ENCODE measurements around the gene KLHDC9.
"Not testable (repeated sequence)": the region's sequence is repeated elsewhere in the genome, so short reads cannot be mapped to it uniquely, and the experiment has no call there.

Gene KLHDC9, protein sequence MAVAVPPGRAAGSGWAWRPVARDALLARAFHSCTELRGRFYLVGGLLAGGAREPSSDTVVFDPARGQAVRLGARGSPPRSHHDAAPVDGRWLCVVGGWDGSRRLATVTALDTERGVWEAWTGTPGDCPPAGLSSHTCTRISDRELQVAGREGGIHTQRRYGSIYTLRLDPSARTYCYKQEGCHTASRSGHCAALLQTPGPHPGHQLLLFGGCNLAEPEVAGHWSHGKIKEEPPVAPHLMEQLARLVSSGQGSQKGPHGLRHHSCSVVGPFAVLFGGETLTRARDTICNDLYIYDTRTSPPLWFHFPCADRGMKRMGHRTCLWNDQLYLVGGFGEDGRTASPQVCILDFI

DNA sequence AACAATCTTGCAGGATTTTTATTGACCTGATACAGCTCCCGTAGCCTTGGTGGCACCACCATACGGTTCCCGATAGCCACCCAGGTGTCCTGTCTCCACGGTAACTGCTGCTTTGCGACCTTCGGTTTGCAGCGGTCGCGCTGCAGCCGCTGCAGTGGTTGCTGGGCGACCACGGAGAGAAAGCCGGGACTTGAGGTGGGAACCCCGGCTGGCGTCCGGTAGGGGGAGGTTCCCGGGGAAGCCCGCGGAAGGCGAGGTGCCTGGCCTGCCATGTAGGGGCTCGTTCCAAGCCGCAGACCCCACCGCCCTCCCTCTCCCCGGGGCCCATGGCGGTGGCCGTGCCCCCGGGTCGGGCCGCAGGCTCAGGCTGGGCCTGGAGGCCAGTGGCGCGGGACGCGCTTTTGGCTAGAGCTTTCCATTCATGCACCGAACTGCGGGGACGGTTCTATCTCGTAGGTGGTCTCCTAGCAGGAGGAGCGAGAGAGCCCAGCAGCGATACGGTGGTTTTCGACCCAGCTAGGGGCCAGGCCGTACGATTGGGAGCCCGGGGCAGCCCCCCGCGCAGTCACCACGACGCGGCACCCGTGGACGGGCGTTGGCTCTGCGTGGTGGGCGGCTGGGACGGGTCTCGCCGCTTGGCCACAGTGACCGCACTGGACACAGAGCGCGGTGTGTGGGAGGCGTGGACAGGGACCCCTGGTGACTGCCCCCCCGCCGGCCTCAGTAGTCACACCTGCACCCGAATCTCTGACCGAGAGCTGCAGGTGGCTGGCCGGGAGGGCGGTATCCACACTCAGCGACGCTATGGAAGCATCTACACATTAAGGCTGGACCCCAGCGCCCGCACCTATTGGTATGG is at the start of gene KLHDC9:
Gene KLHDC9, plus strand, starts transcription at position 152 of the 859 bp plus-strand sequence. Its CDS starts 175 bp downstream, at position 327.
- DNase-seq = peak; percentile 94

DNA sequence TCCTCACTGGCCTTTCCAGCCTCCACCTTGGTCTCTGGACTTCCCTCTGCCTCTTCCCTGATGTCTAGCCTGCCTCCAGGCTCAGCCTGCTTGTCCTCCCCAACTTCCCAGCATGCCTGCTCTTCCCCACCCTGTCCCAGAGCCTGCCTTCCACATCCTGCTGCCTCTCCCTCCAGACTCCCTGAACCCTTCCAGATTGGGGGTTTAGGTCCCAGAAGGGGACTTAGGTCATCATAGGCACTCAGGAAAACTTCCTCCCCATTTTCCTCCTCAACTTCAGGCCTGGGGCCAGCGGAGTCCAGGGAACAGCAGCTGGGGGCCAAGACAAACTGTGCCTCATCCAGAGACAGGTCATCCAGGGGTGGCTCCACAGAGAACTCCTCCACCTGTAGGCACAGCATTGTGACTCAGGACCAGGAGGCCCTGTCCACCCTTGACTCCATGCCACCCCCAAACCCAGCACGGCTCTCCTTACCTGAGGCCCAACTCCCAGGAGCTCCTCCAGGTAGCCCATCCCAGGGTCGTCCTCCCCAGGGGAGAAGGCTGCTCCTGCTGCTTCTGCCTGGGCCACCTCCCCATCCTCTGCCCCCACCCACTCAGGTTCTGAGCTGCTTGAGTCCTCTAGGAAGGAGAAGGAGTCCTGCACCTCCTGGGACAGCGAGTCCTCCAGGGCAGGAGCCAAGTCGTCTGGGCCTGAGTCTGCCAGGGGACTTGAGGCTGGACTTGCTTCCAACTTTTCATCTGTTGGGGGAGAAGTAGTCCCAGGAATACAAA is 49.0 kb upstream of the KLHDC9 start:
- DNase-seq = no peak

DNA sequence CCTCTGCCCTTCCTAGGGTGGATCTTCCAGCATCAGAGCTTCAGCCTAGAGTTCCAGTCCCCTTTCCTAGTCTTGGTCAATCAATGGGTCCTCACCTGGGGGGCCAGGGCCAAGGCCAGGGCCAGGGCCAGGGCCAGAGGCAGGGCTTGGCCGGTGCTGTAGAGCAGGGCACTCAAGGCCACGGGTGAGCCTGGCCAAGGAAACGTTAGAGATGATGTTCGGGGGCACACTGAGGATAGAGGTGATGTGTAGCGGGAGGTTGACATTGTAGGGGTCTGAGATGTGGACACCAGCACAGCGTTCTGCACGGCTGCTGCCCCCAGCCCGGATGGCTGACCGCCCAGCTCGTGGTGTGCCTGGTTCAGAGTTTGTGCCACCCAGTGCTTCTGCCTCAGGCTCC is 46.9 kb upstream of the KLHDC9 start:
- DNase-seq = no peak

DNA sequence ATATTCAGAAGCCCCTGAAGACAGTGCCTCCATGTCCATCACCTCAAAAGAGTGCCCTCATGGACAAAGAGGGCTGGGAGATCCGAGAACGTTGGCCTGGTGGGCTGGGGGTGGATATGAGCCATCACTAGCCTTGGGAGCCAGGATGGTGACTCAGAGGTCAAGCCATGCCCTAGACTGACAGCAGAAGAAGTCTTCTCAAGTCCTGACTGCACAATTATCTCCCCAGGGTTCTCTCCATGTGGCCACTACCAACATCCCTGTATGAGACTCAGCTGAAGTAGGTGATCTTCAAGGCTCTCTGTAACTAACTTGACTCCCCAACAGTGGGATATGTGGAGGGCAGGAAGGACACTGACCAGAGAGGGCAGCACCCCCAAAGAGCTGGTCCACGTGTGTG is 45.3 kb upstream of the KLHDC9 start:
- no peak for DNase-seq

DNA sequence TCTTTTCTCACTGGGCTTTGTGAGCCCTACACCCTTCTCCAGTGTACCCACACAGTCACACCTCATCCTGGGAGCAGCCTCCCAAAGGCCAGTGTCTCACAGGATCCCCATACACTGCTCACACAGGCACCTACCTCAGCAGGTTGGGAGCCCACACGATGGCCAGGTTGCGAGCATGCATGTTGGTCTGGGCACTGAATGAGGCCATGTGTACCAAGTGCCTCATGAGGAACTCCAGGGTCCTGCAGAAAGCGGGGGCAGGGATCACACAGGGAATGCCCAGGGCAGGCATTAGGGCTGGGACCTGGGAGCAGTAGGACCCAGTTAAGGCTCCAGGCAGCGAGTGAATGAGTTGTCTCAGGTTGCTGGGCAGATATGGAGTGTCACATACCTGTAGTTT is 43.9 kb upstream of the KLHDC9 start:
- DNase-seq = no peak

DNA sequence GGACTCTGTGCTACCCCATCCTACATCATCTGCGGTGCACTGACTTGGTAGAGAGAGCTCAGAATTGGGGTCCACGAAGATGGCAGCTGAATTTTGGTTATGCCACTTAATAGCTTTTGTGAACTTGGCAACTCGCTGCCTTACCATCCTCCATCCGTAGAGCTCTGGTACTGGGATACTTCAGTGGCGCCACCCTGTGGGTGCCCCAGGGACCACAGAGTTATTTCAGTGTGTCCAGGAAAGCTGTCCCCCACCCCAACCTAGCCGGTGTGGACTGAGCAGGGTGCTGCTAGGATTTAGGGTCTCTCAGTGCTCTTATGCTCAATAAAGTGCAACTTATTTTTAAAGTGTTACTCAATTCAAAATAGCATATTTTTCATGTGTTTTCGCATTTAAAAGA is 43.4 kb upstream of the KLHDC9 start:
- no peak for DNase-seq

DNA sequence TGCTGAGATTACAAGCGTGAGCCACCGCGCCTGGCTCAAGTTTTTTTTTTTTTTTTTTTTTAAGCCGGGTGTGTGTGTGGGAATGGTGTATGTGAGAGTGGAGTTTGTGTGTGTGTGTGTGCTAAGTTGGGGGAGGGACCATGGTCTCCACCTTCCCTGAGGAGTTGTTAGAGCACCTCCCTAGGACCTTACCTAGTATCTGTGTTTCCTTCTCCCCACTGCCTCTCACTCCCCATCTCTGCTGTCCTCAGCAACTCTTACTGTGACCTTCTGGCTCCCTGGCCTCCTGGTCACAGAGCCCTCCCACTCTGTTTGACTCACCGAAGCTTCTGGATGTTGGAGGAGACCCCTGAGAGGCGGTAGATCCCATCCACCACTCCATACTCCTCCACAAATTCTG is 38.9 kb upstream of the KLHDC9 start:
- no peak for DNase-seq

DNA sequence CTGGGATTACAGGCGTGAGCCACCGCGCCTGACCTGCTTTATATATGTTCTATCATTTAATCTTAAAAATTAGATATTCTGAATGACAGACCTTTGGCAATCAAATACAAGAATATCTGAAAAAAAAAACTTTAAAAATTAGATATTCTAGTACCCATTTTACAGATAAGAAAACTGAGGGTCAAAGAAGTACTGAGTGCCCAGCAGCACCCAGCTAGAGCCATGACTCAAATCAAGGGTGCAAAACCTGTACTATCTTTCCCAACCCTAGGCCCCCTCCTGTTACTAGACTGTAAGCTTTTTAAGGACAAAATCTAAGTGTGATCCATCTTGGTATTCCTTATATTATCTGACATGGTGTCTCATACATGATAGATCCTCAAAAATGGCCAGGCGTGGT is 36.7 kb upstream of the KLHDC9 start:
- DNase-seq = no peak

DNA sequence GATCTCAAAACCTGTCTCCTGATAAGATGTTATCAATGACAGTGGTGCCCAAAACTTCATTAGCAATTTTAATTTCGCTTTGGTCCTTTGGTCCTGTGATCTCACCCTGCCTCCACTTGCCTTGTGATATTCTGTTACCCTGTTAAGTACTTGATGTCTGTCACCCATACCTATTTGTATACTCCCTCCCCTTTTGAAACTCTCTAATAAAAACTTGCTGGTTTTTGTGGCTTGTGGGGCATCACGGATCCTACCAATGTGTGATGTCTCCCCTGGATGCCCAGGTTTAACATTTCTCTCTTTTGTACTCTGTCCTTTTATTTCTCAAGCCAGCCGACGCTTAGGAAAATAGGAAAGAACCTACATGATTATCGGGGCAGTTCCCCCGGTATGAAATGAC is 34.2 kb upstream of the KLHDC9 start:
- DNase-seq = not testable (repeated sequence)

DNA sequence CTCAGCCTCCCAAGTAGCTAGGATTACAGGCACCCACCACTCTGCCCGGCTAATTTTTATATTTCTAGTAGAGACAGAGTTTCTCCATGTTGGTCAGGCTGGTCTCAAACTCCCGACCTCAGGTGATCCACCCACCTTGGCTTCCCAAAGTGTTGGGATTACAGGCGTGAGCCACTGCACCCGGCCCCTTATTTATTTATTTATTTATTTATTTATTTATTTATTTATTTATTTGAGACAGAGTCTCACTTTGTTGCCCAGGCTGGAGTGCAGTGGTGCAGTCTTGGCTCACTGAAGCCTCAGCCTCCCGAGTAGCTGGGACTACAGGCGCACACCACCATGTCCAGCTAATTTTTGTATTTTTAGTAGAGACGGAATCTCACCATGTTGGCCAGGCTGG is 32.5 kb upstream of the KLHDC9 start:
- not testable (repeated sequence) for DNase-seq

DNA sequence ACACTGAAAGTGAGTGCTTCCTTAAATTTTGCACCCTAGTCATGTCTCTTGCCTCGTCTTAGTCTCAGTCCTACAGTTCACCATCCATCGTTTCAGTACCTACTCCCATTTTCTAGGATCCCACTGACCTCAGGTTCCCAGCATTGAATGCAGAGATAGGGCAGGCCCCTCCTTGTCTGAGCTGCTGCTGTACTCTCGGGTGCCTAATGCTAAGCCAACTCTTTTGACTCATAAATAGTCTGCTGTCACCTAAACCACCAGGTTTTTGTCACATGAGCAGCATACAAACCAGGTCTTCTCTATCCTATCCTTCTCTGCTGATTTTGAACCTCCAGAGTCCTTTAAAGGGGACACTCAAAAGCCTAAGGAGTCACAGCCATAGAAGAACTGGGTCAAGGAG is 31.5 kb upstream of the KLHDC9 start:
- no peak for DNase-seq

DNA sequence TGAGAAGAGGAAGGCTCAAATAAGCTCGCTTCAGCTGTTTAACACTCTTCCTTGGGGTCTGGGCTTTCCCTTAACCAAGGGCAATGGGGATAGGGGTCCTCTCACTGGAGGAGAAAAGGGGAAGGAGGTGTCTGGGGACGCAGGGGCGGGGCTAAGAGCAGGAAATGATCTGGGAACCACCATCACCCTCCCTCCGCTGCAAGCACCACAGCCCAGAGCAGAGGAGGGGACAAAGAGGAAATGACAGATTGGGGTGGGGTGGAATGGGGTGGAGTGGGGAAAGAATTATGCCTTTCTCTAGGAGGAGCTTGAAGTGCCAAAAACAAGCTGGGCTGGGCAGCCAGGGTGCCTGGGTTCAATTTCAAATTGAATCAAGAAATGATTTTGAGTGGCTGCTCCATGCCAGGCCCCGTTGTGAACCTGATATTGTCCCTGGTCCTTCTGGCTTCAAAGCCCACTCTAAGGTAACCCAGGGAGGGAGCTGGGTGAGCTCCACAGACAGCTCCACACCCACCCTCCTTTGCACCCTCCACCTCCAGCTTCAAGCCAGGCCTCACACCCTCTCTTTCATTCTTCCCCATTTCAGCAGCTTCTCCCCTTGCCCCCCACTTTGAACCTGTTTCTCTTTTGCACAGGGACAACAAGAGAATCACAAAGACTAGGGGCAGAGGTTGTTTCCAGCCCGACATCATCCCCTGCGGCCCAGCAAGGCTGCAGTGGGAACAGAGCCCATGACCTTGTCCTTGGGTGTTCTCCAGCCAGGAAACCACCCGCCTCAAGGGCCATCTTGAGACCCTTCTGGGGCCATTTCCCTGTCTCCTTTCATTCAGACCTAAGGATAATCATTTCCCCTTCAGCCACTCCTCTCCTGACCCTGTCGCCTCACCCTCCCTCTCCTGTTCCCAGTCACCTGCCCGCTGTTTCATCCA is 29.6 kb upstream of the KLHDC9 start:
- DNase-seq = no peak

DNA sequence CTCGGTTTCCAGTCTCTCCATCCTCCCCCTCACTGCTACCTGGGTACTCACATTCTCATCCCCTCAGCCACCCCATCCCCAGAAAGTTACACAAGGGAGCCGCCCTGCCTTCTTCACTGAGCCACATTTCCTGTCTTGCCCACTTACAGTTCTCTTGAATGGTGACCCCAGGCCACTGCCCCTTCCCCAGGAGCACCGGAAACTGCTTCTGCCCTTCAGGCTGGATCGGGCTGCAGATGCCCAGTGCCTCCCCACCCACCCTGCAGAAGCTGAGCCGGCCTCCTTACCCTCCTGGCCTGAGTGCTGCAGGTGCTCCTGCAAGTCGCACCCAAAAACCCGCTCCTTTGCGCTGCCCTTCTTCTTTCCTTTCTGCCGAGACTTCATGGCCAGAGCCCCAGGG is 28.9 kb upstream of the KLHDC9 start:
- DNase-seq = no peak

DNA sequence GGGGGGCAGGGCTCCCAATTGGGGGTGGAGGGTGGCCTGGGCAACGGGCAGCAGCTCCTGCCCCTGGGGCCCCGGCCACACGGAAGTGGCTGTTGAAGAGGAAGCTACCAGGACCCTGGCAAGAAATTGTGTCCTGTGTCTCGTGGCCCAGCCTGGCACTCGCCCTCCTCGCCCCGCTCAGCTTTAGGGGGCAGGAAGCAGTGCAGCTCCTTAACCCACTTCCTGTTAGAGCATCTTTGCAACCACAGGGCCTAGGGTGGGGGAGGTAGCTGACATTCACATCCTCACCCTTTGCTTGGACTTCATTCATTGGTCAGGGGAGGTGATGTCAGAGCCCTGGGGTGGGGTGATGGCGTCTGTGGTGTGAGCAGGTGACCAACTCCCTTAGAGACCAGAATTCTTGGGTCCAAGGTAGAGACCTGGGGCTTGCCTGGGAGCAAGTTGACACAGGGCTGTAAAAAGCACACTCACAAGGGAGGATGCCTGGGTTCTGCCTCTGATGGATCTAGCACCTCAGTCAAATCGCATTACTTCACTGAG is 28.4 kb upstream of the KLHDC9 start, which contains the start of gene ARHGAP30:
Gene ARHGAP30, minus strand, starts transcription at position 161 of the 540 bp plus-strand sequence. CDS start 267 bp downstream, outside the sequence.
- DNase-seq = no peak

DNA sequence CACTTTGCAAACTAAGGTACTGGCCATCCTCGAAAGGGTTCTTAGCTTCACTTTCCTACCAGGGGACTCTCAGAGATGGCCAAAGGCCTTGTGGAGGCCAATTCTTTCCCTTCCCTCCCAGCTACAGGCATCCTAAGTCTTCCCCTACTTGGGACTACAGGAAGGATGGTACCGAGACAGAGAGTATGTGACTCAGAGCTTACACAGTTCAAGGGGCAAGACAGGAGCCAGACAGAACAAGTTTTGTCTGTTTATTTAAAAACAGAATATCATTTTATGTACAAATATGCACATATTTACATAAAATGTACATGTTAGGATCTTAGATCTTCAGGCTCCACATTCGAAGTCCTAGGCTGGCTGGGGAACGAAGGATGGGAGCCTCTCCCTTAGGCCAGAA is 27.4 kb upstream of the KLHDC9 start:
- no peak for DNase-seq

DNA sequence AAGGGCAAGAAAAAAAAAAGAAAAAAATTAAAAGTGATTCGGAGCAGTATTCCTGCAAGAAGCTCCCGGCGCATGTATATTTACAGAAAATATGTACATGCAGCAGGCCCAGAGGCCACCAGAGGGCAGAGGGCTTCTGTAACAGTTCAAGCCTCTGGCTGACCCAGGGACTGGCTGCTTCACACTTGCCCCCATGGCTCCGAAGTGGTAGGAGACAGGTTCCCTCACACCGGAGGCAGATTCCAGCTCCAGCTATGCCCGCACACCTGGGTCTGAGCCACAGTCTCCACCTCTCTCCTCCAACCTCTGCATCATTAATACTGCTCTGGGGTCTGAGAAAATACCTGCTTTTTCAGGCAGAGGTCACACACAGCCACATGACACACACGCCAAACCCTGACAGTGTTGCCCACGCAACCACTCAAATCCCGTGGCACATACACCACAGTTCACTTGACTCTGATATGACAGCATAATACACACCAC is 26.2 kb upstream of the KLHDC9 start:
- peak; percentile 14 for DNase-seq

DNA sequence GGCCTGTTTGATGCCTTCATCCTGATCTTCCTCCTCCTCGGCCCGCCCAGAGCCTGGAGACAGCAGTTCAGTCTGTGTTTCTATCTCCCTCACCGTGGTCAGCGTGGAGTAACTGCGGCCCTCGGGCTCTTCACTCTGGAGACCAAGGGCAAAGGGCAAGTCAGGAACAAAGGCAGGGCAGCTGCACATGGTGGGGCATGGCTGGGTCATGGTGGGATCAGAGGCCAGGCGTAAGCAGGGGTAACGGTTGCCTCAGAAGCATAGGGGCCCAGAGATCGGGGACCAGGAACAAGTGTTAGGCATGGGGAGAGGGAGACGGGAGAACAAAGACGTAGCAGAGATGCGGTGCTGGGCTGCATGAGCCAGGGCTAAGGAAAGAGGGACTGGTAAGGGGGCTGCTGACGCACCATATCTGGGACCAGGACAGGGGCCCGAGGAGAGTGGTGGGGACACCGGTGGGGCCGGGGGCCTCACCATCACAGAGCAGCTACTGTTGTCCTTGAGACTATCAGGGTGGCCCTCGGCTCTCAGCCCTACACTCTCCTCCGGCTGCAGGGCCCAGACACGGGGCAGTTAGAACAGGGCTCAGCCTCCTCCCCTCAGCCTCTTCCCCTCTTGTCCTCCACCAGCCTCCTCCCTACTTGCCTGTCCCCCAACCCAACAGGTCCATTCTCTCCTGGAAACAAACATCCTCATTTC is 25.3 kb upstream of the KLHDC9 start:
- DNase-seq = no peak

DNA sequence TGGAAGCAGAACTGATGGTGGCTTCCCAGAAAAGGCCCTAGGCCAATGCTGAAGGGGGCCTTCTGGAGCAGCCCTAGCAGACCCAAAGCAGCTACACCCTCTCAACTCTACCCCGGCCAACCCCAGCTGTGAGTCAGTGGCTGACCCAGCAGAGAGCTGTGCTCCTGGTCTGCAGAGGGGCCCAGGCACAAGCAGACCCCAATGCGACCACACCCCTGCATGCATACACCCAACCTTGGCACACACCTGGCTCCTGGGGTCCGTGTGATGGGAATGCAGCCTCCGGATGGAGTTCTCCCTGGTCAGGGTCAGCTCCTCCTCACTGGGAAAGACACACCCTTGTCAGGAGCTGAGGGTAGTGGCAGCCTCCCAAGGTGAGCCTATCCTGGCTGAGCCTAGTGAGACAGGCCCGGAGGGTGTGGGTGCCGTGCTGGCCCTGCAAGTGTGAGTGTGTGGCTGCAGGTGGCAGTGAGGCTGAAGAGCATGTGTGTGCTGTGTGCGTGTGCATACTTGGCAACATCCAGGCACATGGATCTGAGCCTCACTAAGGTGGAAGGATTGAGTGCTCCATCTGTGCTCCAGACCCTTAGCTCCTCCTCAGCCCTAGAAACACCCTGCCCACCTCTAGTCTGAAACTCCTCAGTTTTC is 24.6 kb upstream of the KLHDC9 start:
- no peak for DNase-seq

DNA sequence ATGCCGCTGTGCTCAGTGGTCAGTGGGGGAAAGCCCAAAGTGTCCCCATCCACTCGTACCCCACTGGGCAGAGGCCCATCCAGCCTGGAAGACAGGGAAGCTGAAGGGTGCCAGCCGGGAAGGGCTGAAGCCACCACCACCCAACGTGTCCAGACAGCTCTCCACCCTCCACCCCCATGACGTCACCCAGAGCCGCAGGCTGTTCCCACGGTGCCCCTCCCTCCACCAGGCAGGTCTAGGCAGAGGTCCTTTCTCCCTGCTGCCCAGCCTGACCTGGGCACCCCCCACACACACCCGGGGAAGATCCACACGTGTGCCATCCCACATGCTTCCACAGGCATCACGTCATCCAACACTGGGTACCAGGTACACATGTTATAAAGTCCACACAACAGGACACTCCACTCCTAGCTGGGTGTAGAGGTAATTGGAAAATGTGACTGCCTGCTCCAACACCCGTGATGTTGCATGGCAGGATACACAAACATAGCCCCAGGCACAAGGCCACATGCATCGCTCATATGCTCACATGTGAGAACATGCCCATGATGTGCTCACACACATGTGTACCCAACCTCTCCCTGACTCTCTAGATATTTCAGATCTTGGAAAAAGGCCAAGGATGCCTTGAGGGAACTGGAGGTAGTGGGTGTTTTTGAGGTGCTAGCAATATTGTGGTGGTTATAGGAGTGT is 23.3 kb upstream of the KLHDC9 start:
- no peak for DNase-seq

DNA sequence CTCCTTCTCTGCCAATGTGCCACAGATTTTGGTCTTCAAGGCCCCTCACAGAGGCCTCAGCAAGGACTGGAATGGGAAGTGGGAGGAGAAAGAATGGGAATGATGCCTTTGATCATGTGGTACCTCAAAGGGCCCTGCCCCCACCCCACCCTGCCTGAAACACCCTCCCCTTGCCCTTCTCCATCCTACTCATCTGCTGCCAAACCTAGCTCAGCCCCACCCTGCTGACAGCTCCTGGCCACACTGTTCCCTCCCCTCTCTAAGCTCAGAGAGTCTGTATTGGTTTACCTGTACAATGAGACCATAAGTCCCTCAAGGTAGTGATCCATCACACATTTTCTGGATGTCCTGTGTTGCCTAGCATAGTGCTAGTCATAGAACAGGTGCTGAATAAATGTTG is 21.8 kb upstream of the KLHDC9 start:
- no peak for DNase-seq

All from NCI-H526 treated with DMSO at 0.1 percent for 48 hours (cell line).